Measurements from ENCODE around the gene PRKG1. TPM values are rescaled to one million over a fixed set of nuclear protein-coding genes. Genes with fewer than 3 reads are reported as not detected.

Gene PRKG1
- total RNA-seq, 1 experiment from 2014 or later, result 7.4 TPM

DNA sequence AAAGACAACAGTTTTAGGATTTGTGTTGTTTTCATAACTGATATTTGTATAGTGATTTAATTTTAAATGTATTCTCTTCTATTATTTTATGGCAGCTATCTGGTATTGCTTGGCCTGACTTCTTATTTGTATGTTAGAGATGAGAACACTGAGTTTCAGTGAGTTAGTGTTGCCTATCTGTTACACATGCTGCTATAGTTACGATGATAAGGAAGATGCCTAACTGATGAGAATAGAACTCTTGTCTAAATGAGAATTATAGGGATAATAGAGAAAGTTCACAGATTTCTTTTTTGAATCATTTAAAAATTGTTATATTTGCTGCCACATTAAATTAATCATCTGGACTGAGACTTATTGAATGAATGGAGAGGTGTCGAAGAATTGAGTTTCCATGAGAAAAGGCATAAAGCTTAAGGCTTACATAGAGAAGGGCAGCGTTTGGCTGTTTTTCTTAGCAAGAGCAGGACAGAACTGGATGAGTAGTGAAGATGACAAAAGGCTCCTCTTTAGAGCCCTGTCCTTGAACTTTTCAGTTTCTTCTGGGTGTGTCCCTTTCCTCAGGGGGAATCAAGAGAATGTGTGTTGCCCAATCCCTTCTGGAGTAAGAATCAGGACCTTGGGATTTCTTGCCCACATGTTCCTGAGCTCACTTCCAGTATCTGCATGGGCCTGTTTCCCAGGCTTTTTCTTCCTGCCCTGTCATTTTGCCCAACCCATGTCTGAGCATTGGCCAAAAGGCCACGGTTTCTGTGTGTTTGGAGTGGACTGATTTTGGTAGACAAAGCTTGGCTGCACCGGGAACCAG lies 820.7 kb downstream of the PRKG1 start:
- H3K9me2 ChIP-seq (replicated peaks; ENCODE audit: low read length), result no peaks in the 10 kb centered on the region
- BruUV-seq (replicated peaks), result no TSS peak

GRCh38 chr10:51896849-51897248 lies 822.6 kb downstream of the PRKG1 start:
- Histone ChIP-seq H4K20me1 (ENCODE audit: low read length) (no peaks in the 10 kb centered on the region), H3F3A (ENCODE audit: low read length, unreplicated experiment) (no peaks in the 10 kb centered on the region), H3K9ac (ENCODE audit: low read length) (no peak overlapping the region), H3K9me3 (ENCODE audit: low read length) (no peaks in the 10 kb centered on the region), H3K27me3 (ENCODE audit: low read length) (no peaks in the 10 kb centered on the region), H3K4me3 (ENCODE audit: low read length) (no peak overlapping the region), H3K4me1 (ENCODE audit: insufficient read depth, low read length) (no peaks in the 10 kb centered on the region), H3K9me2 (replicated peaks; ENCODE audit: low read length) (no peaks in the 10 kb centered on the region), H3K27ac (ENCODE audit: low read length) (no peak overlapping the region), H3K4me2 (ENCODE audit: low read length) (no peak overlapping the region), H3K36me3 (ENCODE audit: low read depth, low read length) (no peaks in the 10 kb centered on the region), H3K79me2 (ENCODE audit: low read length) (no peaks in the 10 kb centered on the region), H2AFZ (ENCODE audit: low read length) (no peak overlapping the region)
- ChIA-PET POLR2A (ENCODE audit: unreplicated experiment) (no interaction called here), CTCF (interaction anchor here (0.5 to 1.1 kb wide), 2 partner anchors 380 to 859 kb away, joined by 3 to 4 read pairs; no protein-coding TSS in a partner anchor)
- DNase-seq, result no peak
- ATAC-seq, result no peak
- intact Hi-C loops (cut with micrococcal nuclease), result no loop called here
- BruUV-seq (replicated peaks), result no TSS peak
- TF ChIP-seq EZH2 (IDR thresholded peaks at IDR 0.05; ENCODE audit: low read length, unreplicated experiment) (no peak), CTCF (conservative IDR thresholded peaks at IDR 0.05; ENCODE audit: low read depth, low read length) (no peak), EZH2phosphoT487 (IDR thresholded peaks at IDR 0.05; ENCODE audit: borderline replicate concordance, low read length) (no peak)

More for the DNA sequence above, 820.7 kb downstream of the PRKG1 start:
- ChIA-PET POLR2A (ENCODE audit: unreplicated experiment) (no interaction called here), CTCF (interaction anchor here (0.6 kb wide), 1 partner anchor 384 kb away, joined by 3 read pairs; no protein-coding TSS in a partner anchor)
- Histone ChIP-seq H3K4me2 (ENCODE audit: low read length) (no peak overlapping the region), H3K27ac (ENCODE audit: low read length) (no peak overlapping the region), H3K9me3 (ENCODE audit: low read length) (no peaks in the 10 kb centered on the region), H3F3A (ENCODE audit: low read length, unreplicated experiment) (no peaks in the 10 kb centered on the region), H3K4me1 (ENCODE audit: insufficient read depth, low read length) (no peaks in the 10 kb centered on the region), H3K27me3 (ENCODE audit: low read length) (no peaks in the 10 kb centered on the region), H3K9ac (ENCODE audit: low read length) (no peak overlapping the region), H3K4me3 (ENCODE audit: low read length) (no peak overlapping the region), H2AFZ (ENCODE audit: low read length) (no peak overlapping the region), H3K79me2 (ENCODE audit: low read length) (no peaks in the 10 kb centered on the region), H4K20me1 (ENCODE audit: low read length) (no peaks in the 10 kb centered on the region), H3K36me3 (ENCODE audit: low read depth, low read length) (no peaks in the 10 kb centered on the region)
- TF ChIP-seq CTCF (conservative IDR thresholded peaks at IDR 0.05; ENCODE audit: low read depth, low read length) (no peak), EZH2phosphoT487 (IDR thresholded peaks at IDR 0.05; ENCODE audit: borderline replicate concordance, low read length) (no peak), EZH2 (IDR thresholded peaks at IDR 0.05; ENCODE audit: low read length, unreplicated experiment) (no peak)
- ATAC-seq (no peak), DNase-seq (no peak)
- intact Hi-C loops (cut with micrococcal nuclease), result loop anchor here (5.0 kb wide), 3 partner anchors 322 to 888 kb away; no protein-coding TSS in a partner anchor

GRCh38 chr10:51897560-51897959 lies 823.3 kb downstream of the PRKG1 start:
- CTCF ChIA-PET, result interaction anchor here (1.1 kb wide), 1 partner anchor 381 kb away, joined by 4 read pairs; no protein-coding TSS in a partner anchor
- H2AFZ ChIP-seq (ENCODE audit: low read length), result no peak overlapping the region
- H3K79me2 ChIP-seq (ENCODE audit: low read length), result no peaks in the 10 kb centered on the region

More at GRCh38 chr10:51897560-51897959, 823.3 kb downstream of the PRKG1 start:
- no peak for DNase-seq
- Histone ChIP-seq H3K27ac (ENCODE audit: low read length) (no peak overlapping the region), H3K4me1 (ENCODE audit: insufficient read depth, low read length) (no peaks in the 10 kb centered on the region), H4K20me1 (ENCODE audit: low read length) (no peaks in the 10 kb centered on the region), H3K27me3 (ENCODE audit: low read length) (no peaks in the 10 kb centered on the region), H3F3A (ENCODE audit: low read length, unreplicated experiment) (no peaks in the 10 kb centered on the region), H3K4me3 (ENCODE audit: low read length) (no peak overlapping the region), H3K9me2 (replicated peaks; ENCODE audit: low read length) (no peaks in the 10 kb centered on the region), H3K4me2 (ENCODE audit: low read length) (no peak overlapping the region), H3K9ac (ENCODE audit: low read length) (no peak overlapping the region), H3K9me3 (ENCODE audit: low read length) (no peaks in the 10 kb centered on the region), H3K36me3 (ENCODE audit: low read depth, low read length) (no peaks in the 10 kb centered on the region)
- intact Hi-C loops (cut with micrococcal nuclease), result no loop called here
- POLR2A ChIA-PET (ENCODE audit: unreplicated experiment), result no interaction called here
- TF ChIP-seq EZH2 (IDR thresholded peaks at IDR 0.05; ENCODE audit: low read length, unreplicated experiment) (no peak), EZH2phosphoT487 (IDR thresholded peaks at IDR 0.05; ENCODE audit: borderline replicate concordance, low read length) (no peak), CTCF (conservative IDR thresholded peaks at IDR 0.05; ENCODE audit: low read depth, low read length) (no peak)
- no peak for ATAC-seq
- no TSS peak for BruUV-seq (replicated peaks)
